Pancreas (tissue), 10 donors: Measurements from ENCODE around the gene ERCC6. TPM values are rescaled to one million over a fixed set of nuclear protein-coding genes. Genes with fewer than 3 reads are reported as not detected.

Source experiments
- ATAC-seq, 4 donors: fragments of 200-7000 bp; cut with Tn5 transposase; one replicate each; pipeline versions ENCODE4 v1.8.0 to v1.9.1; 2020; ENCODE audit warnings: mild to moderate bottlenecking in 4 of 4, moderate library complexity in 4 of 4
- DNase-seq, 6 donors: peaks; one replicate each; pipeline ENCODE4 v3.0.0-alpha.2; 2020
- FAIRE-seq: peaks from 2 replicates; lab custom pipeline; 2012; peaks lifted over from hg19 to GRCh38; lab: Jason Lieb, UNC
- H3K27ac ChIP-seq, 4 donors: fragments of 200-600 bp; sonication (generic); 1 replicate in 3 of 4; 2 replicates in 1 of 4; pipeline versions ENCODE4 v1.5.0 to v1.8.0; 2020
- H3K27me3 ChIP-seq, 4 donors: fragments of 200-600 bp; one replicate each; pipeline ENCODE4 v1.8.0; 2021
- H3K36me3 ChIP-seq, 3 donors: fragments of 200-600 bp; sonication (generic) in 1 of 3; one replicate each; pipeline versions ENCODE4 v1.5.0 to v1.8.0; 2020 to 2021
- H3K4me1 ChIP-seq, 3 donors: fragments of 200-600 bp; one replicate each; pipeline ENCODE4 v1.8.0; 2021
- H3K4me3 ChIP-seq, 4 donors: fragments of 200-600 bp; sonication (generic) in 2 of 4; one replicate each; pipeline versions ENCODE4 v1.5.0 to v1.8.0; 2020 to 2021
- H3K9me3 ChIP-seq, 4 donors: fragments of 200-600 bp; one replicate each; pipeline ENCODE4 v1.8.0; 2021
- WGBS, 2 donors: extraction: QIAGEN DNeasy Blood & Tissue Kit; methylation state at CpG; one replicate each; pipeline ENCODE4 v1.1.7; 2013; 5-methylcytosine and 5-hydroxymethylcytosine counted together
- intact Hi-C, 3 donors: fragments of 100-400 bp; cut with DNase I; formaldehyde crosslinking; loops; one replicate each; pipeline versions ENCODE4 v1.11.1 to v1.14.2; 2022
- polyA plus RNA-seq, 2 donors: library from polyadenylated mRNA; stranded (reverse); fragments of 200-250 nt; gene quantifications; one replicate each; pipeline ENCODE4 v1.2.3, GENCODE V29; 2013
- total RNA-seq, 6 donors: library from RNA; stranded (reverse); fragmentation: NEBNext Ultra II Directional in 4 of 6; extraction: Animal tissue kit (Norgen Biotek cat#: 25700) in 4 of 6; gene quantifications; one replicate each; pipeline versions ENCODE4 v1.2.1 to v1.2.4, GENCODE V29; 2021 to 2023
- TF ChIP-seq, protein P1 (sequence below), 4 donors: fragments of 200-600 bp; sonication (generic) in 3 of 4; IDR thresholded peaks; one replicate each; pipeline versions ENCODE4 v1.5.0 to v1.8.0; 2021; ENCODE audit warnings: antibody characterized with exemption in 4 of 4
- donor health status: healthy with polysubstance abuse.
- donor health status: DM: no; HTN: no; CAD: no; lungs with moderate emphysema.
- donor health status: DM: no; HTN: no; CAD: no.
- donor health status: control.
- donor health status: control.
- donor health status: Bipolar disorder and iron deficiency.
- donor health status: DM: yes; HTN: yes; CAD: no.
- donor health status: DM: no; HTN: no; CAD: no.
- donor health status: DM: no; HTN: no; CAD: no.
- donor health status: DM: yes; HTN: yes; CAD: no.

ERCC6 gene
- total and polyA plus RNA-seq, 8 donors, result 3.8 to 20.0 (median 15.3) TPM

DNA sequence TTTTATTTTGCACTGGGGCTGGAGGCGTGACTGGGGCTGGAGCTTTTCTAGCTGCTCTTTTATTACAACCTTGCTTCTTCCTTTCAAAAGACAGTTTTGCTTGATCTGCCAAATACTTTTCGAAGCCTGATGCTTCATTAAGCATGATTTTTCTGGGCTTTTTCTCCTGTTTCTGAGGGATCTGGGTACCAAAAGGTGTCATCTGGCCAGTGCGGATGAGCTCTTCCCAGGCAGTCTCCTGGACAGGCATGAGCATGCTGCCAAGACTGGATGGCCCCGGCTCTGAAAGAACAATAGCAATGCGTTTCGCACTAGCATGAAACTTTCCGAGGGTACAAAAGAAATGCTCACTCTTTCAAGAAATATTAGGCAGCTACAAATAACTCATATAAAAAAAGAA is 14.4 kb downstream of the ERCC6 start:
- no peaks in the 10 kb centered on the region for H3K27me3 ChIP-seq
- intact Hi-C loops, result no loop called here
- peaks cover 0 to 21% (median 4%) of the 10 kb centered on the region in 3 donors for H3K36me3 ChIP-seq
- H3K4me1 ChIP-seq, result no peaks in the 10 kb centered on the region
- WGBS, 2 donors, result 95 to 97% methylated on average over 7 of the region's 7 CpGs
- FAIRE-seq, result no peak
- H3K4me3 ChIP-seq, result no peak overlapping the region
- TF ChIP-seq, protein P1, sequence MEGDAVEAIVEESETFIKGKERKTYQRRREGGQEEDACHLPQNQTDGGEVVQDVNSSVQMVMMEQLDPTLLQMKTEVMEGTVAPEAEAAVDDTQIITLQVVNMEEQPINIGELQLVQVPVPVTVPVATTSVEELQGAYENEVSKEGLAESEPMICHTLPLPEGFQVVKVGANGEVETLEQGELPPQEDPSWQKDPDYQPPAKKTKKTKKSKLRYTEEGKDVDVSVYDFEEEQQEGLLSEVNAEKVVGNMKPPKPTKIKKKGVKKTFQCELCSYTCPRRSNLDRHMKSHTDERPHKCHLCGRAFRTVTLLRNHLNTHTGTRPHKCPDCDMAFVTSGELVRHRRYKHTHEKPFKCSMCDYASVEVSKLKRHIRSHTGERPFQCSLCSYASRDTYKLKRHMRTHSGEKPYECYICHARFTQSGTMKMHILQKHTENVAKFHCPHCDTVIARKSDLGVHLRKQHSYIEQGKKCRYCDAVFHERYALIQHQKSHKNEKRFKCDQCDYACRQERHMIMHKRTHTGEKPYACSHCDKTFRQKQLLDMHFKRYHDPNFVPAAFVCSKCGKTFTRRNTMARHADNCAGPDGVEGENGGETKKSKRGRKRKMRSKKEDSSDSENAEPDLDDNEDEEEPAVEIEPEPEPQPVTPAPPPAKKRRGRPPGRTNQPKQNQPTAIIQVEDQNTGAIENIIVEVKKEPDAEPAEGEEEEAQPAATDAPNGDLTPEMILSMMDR (IDR thresholded peaks at IDR 0.05), result no peak
- no peaks in the 10 kb centered on the region for H3K9me3 ChIP-seq
- H3K27ac ChIP-seq, result no peak overlapping the region
- no peak for DNase-seq
- no peak for ATAC-seq

DNA sequence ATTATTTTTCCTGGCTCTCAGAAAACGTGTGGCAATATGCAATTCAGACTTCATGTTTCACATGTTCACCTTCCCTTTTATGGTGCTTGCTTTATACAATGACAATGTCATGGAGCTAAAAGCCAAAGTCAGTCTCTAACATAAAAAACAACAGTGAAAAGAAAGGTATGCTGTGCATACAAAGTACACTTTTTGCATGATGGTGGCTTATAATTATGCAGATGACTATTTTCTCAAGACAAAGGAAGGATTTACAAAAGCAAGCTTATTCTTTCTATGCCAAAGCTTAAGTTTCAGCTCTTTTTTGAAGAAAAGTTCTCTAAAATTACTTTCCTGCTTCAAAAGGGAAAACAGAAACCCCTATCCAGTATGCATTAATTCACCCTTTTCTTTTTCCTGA is 15.6 kb downstream of the ERCC6 start:
- WGBS, 2 donors, result 25 to 37% methylated on average over 1 of the region's 1 CpG
- DNase-seq, result no peak
- Histone ChIP-seq H3K27ac (no peak overlapping the region), H3K9me3 (no peaks in the 10 kb centered on the region), H3K4me3 (no peak overlapping the region), H3K4me1 (no peaks in the 10 kb centered on the region), H3K27me3 (no peaks in the 10 kb centered on the region), H3K36me3 (peaks cover 0 to 18% (median 4%) of the 10 kb centered on the region in 3 donors)
- TF ChIP-seq, protein P1 (IDR thresholded peaks at IDR 0.05), result no peak
- intact Hi-C loops, result no loop called here
- FAIRE-seq, result no peak
- ATAC-seq, result no peak

DNA sequence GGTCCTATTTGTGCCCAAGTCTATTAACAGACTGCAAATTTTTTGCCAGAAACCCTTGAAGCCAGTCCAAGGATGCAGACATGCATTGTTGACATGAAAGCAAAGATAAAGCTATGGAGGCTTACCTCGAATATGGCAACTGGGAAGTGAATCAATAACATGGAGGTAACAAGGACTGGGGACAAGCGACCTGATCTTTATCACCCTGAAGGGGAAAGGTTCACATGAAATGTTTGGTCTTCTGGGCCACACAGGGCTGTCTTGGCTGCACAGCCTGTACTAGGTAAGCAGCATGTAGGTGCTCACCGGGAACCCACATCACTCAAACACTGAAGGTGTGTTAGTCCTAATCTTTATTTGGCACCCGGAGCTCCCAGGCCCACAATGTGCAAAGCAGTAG is 17.9 kb downstream of the ERCC6 start:
- WGBS, 2 donors, result 33 to 42% methylated on average over 4 of the region's 4 CpGs
- Histone ChIP-seq H3K27me3 (no peaks in the 10 kb centered on the region), H3K27ac (no peak overlapping the region), H3K4me1 (no peaks in the 10 kb centered on the region), H3K4me3 (no peak overlapping the region), H3K36me3 (peaks cover 0 to 4% (median 0%) of the 10 kb centered on the region in 3 donors), H3K9me3 (no peaks in the 10 kb centered on the region)
- ATAC-seq (peak in 1 of 4 donors; percentile 45), FAIRE-seq (no peak), DNase-seq (no peak)
- TF ChIP-seq, protein P1 (IDR thresholded peaks at IDR 0.05), result no peak
- intact Hi-C loops, result no loop called here

DNA sequence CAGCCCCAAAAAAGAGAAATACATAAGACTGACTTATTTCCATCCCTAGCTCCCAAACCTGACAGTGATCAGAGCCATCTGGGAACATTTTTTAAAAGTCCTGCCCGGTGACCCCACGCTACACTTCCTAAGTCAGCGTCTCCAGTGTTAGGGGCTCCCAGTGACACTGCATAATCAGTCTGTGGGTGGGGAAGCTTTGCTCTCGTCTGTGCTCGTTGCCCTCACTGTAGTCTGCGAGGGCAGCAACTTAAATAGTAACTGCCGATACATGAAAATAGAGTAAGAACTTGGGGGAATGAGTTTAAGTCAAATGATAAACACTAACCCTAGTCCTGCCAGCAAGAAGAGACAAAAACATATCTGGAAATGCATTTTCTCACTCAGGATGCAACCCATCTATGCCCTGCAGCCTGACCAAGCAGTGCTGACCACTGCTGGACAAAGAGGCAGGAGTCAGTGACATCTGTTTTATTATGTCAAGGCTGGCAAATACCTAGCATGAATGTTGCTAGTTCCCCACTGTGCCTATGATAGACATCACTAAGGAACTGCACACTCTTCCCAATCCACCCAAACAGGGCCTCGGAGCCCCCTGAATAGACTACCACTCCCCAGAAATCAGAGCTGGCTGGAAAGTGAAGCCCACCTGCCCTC is 18.7 kb downstream of the ERCC6 start:
- no peak for ATAC-seq
- Histone ChIP-seq H3K27me3 (no peaks in the 10 kb centered on the region), H3K36me3 (peaks cover 0 to 4% (median 0%) of the 10 kb centered on the region in 3 donors), H3K4me1 (no peaks in the 10 kb centered on the region), H3K4me3 (no peak overlapping the region), H3K9me3 (no peaks in the 10 kb centered on the region), H3K27ac (no peak overlapping the region)
- FAIRE-seq, result no peak
- 77 to 78% methylated on average over 8 of the region's 8 CpGs for WGBS, 2 donors
- DNase-seq, result no peak
- intact Hi-C loops, result no loop called here
- TF ChIP-seq, protein P1 (IDR thresholded peaks at IDR 0.05), result no peak

DNA sequence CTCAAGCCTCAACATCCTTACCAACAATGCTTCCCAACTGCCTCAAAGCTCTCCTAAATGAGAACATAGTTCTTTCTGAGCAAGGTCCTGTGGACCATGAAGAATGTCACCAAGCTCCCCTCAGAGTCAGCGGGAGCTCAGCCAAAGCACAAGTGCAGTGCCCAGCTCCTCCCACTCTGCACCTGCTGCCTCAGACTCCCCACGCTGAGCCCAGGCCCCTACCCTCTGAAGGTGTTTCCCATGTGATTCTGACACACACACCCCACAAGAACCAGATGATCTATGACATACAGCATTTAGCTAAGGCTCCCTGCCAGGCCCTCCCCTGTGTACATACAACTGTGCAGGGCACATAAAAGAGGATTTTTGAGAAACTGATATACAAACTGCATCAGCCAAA is 19.2 kb downstream of the ERCC6 start:
- DNase-seq (no peak), ATAC-seq (peak in 3 of 4 donors; percentile 24 to 42 (median 32)), FAIRE-seq (no peak)
- H3K4me3 ChIP-seq, result no peak overlapping the region
- WGBS, 2 donors, result 48 to 62% methylated on average over 2 of the region's 2 CpGs
- TF ChIP-seq, protein P1 (IDR thresholded peaks at IDR 0.05), result no peak
- intact Hi-C loops, result loop anchor here (2.0 to 10.0 kb wide), 4 partner anchors 112 to 545 kb away; no protein-coding TSS in a partner anchor
- H3K27me3 ChIP-seq, result no peaks in the 10 kb centered on the region
- H3K4me1 ChIP-seq, result no peaks in the 10 kb centered on the region
- no peak overlapping the region for H3K27ac ChIP-seq
- H3K9me3 ChIP-seq, result no peaks in the 10 kb centered on the region
- peaks cover 0 to 4% (median 0%) of the 10 kb centered on the region in 3 donors for H3K36me3 ChIP-seq
